Keratinocyte (primary cell): ENCODE measurements around the gene EFCAB9. TPM values are rescaled to one million over a fixed set of nuclear protein-coding genes. Genes with fewer than 3 reads are reported as not detected.

Source experiments
- DNase-seq: peaks from one replicate; pipeline ENCODE4 v3.0.0-alpha.2; 2011; ENCODE audit warnings: low read depth, missing footprints, low spot score
- FAIRE-seq: peaks from 2 replicates; lab custom pipeline; 2011; peaks lifted over from hg19 to GRCh38; lab: Jason Lieb, UNC
- H2AFZ ChIP-seq: 2 replicates; pipeline ENCODE4 v1.6.0; 2012; ENCODE audit warnings: low read length, control low read depth, inconsistent platforms; ENCODE audit not compliant: control insufficient read depth
- H3K27ac ChIP-seq: 2 replicates; pipeline ENCODE4 v1.5.1; 2011; ENCODE audit warnings: low read length; ENCODE audit not compliant: control insufficient read depth, insufficient read depth
- H3K27me3 ChIP-seq: 3 replicates; pipeline ENCODE4 v1.6.0; 2011; ENCODE audit warnings: low read length; ENCODE audit not compliant: control insufficient read depth, insufficient read depth; ENCODE audit errors: extremely low read depth
- H3K36me3 ChIP-seq, 2 experiments: 2 replicates in 1 of 2; 3 replicates in 1 of 2; pipeline ENCODE4 v1.5.1; 2011; ENCODE audit warnings: low read length in 2 of 2, mild to moderate bottlenecking in 1 of 2; ENCODE audit not compliant: control insufficient read depth in 2 of 2, insufficient read depth in 2 of 2; ENCODE audit errors: extremely low read depth in 1 of 2
- H3K4me1 ChIP-seq: 3 replicates; pipeline ENCODE4 v1.5.1; 2011; ENCODE audit warnings: low read length; ENCODE audit not compliant: control insufficient read depth, insufficient read depth; ENCODE audit errors: extremely low read depth
- H3K4me2 ChIP-seq: 3 replicates; pipeline ENCODE4 v1.6.0; 2011; ENCODE audit warnings: low read depth, low read length; ENCODE audit not compliant: control insufficient read depth, insufficient read depth; ENCODE audit errors: extremely low read depth
- H3K4me3 ChIP-seq, 3 experiments: fragments of 200-600 bp in 1 of 3; sonication (generic) in 1 of 3; 2 replicates in 2 of 3; 3 replicates in 1 of 3; pipeline ENCODE4 v1.5.1; 2011 to 2016; ENCODE audit warnings: low read length in 3 of 3, mild to moderate bottlenecking in 3 of 3, control low read depth in 2 of 3, inconsistent platforms in 1 of 3, low read depth in 1 of 3, mixed read lengths in 1 of 3, mixed run types in 1 of 3, moderate library complexity in 1 of 3; ENCODE audit not compliant: control insufficient read depth in 2 of 3, insufficient read depth in 2 of 3; ENCODE audit errors: extremely low read depth in 1 of 3
- H3K79me2 ChIP-seq: 2 replicates; pipeline ENCODE4 v1.6.0; 2012; ENCODE audit warnings: low read length; ENCODE audit not compliant: control insufficient read depth, insufficient read depth
- H3K9ac ChIP-seq: 3 replicates; pipeline ENCODE4 v1.6.0; 2011; ENCODE audit warnings: low read length; ENCODE audit not compliant: control insufficient read depth, insufficient read depth; ENCODE audit errors: extremely low read depth
- H3K9me1 ChIP-seq: 3 replicates; pipeline ENCODE4 v1.6.0; 2011; ENCODE audit warnings: low read length; ENCODE audit not compliant: control insufficient read depth, insufficient read depth; ENCODE audit errors: extremely low read depth
- H3K9me3 ChIP-seq: 2 replicates; pipeline ENCODE4 v1.5.1; 2012; ENCODE audit warnings: low read depth, low read length; ENCODE audit not compliant: control insufficient read depth
- H4K20me1 ChIP-seq: 3 replicates; pipeline ENCODE4 v1.6.0; 2011; ENCODE audit warnings: low read length; ENCODE audit not compliant: control insufficient read depth, insufficient read depth; ENCODE audit errors: extremely low read depth
- CTCF ChIP-seq, 3 experiments: IDR thresholded peaks in 1 of 3; conservative IDR thresholded peaks in 1 of 3; optimal IDR thresholded peaks in 1 of 3; 2 replicates in 2 of 3; 3 replicates in 1 of 3; pipeline versions ENCODE3 to v1.5.1; 2011; ENCODE audit warnings: low read length in 3 of 3, mild to moderate bottlenecking in 3 of 3, moderate library complexity in 2 of 3, control low read depth in 1 of 3, inconsistent platforms in 1 of 3; ENCODE audit not compliant: insufficient read depth in 2 of 3; ENCODE audit errors: extremely low read depth in 1 of 3
- EZH2 ChIP-seq: IDR thresholded peaks from one replicate; pipeline ENCODE4 v1.6.1; 2012; ENCODE audit warnings: inconsistent platforms, mild to moderate bottlenecking, low read length, moderate library complexity
- dilution Hi-C: fragments of 300-500 bp; cut with MboI; formaldehyde crosslinking; loops from one replicate; pipeline ENCODE4 v1.7.0; 2020; ENCODE audit warnings: low sequenced_read_pairs; ENCODE audit not compliant: extremely low pct_ligation_motif_present
- polyA plus RNA-seq, 5 experiments: library from polyadenylated mRNA; depleted of rRNA in 3 of 5; stranded (reverse) in 3 of 5; stranded (forward) in 1 of 5; unstranded in 1 of 5; fragments of >200 nt; gene quantifications; 1 replicate in 1 of 5; 2 replicates in 3 of 5; 3 replicates in 1 of 5; pipeline versions ENCODE4 v1.2.1 to v1.2.3, GENCODE V29; 2011 to 2012; ENCODE audit warnings: missing spikeins in 2 of 5, low read depth in 1 of 5, low replicate concordance in 1 of 5

EFCAB9 gene
- polyA plus RNA-seq, 1 donor (not counting 4 experiments of a cell fraction or from before 2014, with no cell fraction given): not detected

- H3K9me3 ChIP-seq: no peaks in the 10 kb centered on the region
- H3K9ac ChIP-seq: no peak overlapping the region
- peaks cover 38% of the 10 kb centered on the region for H3K4me1 ChIP-seq
- peak overlapping the region; percentile 34 for H3K4me2 ChIP-seq
- FAIRE-seq: peak; percentile 81
- no peak for TF ChIP-seq EZH2
- no peak for TF ChIP-seq CTCF (optimal IDR thresholded peaks at IDR 0.05 in 1 of 3, IDR thresholded peaks at IDR 0.05 in 1 of 3, conservative IDR thresholded peaks at IDR 0.05 in 1 of 3; ENCODE audit: extremely low read depth in 1 of 3, insufficient read depth in 2 of 3, low read length in 3 of 3)
- DNase-seq: peak; percentile 53
- H3K79me2 ChIP-seq: peaks cover 69% of the 10 kb centered on the region
- H3K27me3 ChIP-seq: no peaks in the 10 kb centered on the region
- H2AFZ ChIP-seq: no peak overlapping the region
- H3K9me1 ChIP-seq: peaks cover 6% of the 10 kb centered on the region
- peaks cover 3 to 10% of the 10 kb centered on the region in 2 experiments for H3K36me3 ChIP-seq
- H3K27ac ChIP-seq: peak overlapping the region; percentile 23
- H4K20me1 ChIP-seq: peaks cover 30% of the 10 kb centered on the region
- H3K4me3 ChIP-seq: no peak overlapping the region
- dilution Hi-C loops: no loop called here
Measured at GRCh38 chr5:172173564-172174153, 20.3 kb upstream of the EFCAB9 start.

- dilution Hi-C loops: no loop called here
- Histone ChIP-seq H3K27ac (no peak overlapping the region), H3K4me1 (peaks cover 45% of the 10 kb centered on the region), H3K36me3 (peaks cover 3 to 12% of the 10 kb centered on the region in 2 experiments), H2AFZ (no peak overlapping the region), H3K9me1 (peaks cover 6% of the 10 kb centered on the region), H3K79me2 (peaks cover 67% of the 10 kb centered on the region), H3K4me2 (no peak overlapping the region), H3K27me3 (no peaks in the 10 kb centered on the region), H3K9ac (no peak overlapping the region), H3K4me3 (no peak overlapping the region), H3K9me3 (no peaks in the 10 kb centered on the region), H4K20me1 (peaks cover 29% of the 10 kb centered on the region)
- DNase-seq (no peak), FAIRE-seq (no peak)
- TF ChIP-seq EZH2 (no peak), CTCF (optimal IDR thresholded peaks at IDR 0.05 in 1 of 3, IDR thresholded peaks at IDR 0.05 in 1 of 3, conservative IDR thresholded peaks at IDR 0.05 in 1 of 3; ENCODE audit: extremely low read depth in 1 of 3, insufficient read depth in 2 of 3, low read length in 3 of 3) (no peak)
Measured at GRCh38 chr5:172175263-172175719, 18.7 kb upstream of the EFCAB9 start.
